ENCODE results near the gene NME9.
"Not testable (repeated sequence)": the region's sequence is repeated elsewhere in the genome, so short reads cannot be mapped to it uniquely, and the experiment has no call there.

Gene NME9, protein sequence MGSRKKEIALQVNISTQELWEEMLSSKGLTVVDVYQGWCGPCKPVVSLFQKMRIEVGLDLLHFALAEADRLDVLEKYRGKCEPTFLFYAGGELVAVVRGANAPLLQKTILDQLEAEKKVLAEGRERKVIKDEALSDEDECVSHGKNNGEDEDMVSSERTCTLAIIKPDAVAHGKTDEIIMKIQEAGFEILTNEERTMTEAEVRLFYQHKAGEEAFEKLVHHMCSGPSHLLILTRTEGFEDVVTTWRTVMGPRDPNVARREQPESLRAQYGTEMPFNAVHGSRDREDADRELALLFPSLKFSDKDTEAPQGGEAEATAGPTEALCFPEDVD

DNA sequence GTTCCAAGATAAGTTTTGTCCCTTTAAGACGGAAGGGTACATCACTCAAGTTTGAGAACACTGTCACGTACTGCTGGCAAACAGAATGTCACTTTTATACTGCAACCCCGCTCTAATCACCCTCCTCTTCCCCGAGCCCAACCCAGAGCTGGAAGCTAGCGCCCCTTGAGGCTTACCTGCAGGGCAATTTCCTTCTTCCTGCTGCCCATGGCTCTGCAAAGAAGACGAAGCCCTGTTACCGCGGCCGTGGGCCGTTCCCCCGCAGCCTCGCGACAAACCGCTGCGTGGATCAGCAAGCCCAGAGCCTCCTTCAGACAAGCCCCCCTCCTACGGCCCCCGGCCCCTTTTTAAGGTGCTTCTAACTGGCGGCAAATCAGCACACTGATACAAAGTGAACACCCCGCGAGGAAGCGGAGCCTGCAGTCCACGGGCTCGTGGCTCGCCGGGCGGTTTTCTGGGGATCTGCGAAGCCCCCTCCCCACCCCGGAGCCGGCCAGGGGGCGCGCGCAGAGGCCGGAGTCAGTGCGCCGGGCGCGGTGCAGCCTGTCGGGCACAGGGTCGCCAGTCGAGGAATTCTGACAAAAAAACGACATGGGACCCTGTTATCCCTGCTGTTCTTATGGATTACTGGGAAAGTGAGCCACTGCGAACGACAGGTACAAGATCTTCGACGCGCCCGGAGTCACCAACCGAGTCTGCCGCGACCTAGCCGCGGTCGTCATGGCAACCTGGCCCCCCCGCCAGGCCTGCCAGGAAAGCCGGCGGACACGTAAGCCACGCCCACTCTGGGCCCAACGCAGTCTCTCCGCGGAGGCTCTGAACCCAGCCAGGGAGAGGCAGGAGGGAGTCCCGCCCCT is at the start of gene NME9:
NME9 (minus strand) TSS at position 725 of the 857 bp plus-strand sequence; CDS start at position 209, 516 bp downstream.
- DNase-seq (ENCODE audit: low read depth in 2 of 3, low spot score in 1 of 3) = peak; percentile 74 to 82 (median 78)

DNA sequence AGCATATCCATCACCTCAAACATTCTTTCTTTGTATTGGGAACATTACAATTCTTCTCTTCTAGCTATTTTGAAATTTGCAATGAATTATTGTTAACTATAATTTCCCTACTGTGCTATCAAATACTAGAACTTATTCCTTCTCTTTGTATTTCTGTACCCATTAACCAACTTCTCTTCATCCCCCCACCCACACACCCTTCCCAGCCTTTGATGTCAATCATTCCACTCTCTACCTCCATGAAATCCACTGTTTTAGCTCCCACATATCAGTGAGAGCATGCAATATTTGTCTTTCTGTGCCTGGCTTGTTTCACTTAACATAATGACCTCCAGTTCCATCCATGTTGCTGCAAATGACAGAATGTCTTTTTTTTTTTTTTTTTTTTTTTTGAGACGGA is 49.3 kb upstream of the NME9 start:
- no peak for DNase-seq (ENCODE audit: low read depth in 2 of 3, low spot score in 1 of 3)

DNA sequence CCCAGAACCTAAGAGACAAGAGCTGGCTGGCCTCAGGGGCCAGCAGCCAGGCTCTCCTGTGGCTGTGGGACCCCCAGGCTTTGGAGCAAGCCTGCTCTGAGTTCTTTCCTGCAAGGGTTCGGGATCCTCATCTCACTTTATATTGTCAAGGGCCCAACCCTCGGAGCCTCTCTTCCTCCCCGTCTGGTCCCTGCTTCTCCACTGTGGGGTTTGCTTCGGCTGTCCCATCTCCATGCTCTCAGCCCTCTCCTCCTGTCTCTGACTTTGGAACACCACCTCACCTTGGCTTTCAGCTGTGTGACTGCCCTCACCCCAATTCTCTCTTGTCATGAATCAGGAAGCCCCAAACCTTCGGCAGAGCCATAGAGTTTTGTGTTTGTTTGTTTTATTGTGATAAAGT is 48.7 kb upstream of the NME9 start:
- DNase-seq (ENCODE audit: low read depth in 2 of 3, low spot score in 1 of 3) = no peak

DNA sequence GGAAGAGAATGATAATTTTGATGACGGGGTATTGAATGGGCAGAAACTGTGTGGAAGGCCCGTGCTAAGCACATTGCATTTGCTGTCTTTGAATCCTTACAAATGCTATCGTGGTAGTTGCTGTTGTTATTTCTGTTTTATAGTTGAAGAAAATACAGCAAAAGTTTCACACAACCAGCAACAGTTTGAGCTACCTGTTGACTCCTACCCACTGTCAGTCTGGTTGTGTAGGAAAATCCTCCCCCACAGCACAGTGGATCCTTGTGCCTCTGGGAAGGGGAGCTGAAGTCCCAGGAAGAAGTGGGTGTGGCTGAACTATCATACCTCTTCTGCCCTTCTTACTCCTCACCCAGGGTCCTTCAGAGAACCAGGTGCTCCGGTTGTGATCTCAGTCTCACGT is 48.2 kb upstream of the NME9 start:
- no peak for DNase-seq (ENCODE audit: low read depth in 2 of 3, low spot score in 1 of 3)

DNA sequence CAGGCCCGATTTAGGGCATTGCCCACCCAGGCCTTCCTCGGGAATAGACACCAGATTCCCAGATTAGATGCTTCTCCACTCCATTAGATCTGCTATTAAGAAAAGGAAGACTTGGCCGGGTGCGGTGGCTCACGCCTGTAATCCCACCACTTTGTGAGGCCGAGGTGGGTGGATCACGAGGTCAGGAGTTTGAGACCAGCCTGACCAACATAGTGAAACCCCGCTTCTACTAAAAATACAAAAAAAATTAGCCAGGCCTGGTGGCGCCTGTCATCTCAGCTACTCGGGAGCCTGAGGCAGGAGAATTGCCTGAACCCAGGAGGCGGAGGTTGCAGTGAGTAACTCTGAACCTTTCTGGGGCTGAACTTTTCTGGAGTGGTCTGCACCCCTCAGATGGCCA is 47.6 kb upstream of the NME9 start:
- DNase-seq (ENCODE audit: low read depth in 2 of 3, low spot score in 1 of 3) = not testable (repeated sequence)

DNA sequence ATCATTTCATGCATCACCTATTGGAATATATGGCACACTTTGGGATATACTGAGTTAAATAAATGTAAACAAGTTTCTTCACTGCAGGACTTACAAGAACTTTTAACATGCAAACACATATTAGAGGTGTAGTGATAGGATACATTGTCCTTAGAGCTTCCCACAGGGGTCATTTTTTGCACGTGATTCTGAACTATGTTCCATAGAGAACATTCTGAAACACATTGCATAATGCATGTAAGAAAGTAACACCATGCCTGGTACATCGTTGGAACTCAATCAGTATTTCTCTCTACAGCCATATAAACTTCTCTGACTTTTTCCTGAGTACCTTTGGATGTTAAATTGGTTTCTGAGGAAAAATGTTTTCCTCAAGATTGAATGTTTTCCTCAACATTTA is 47.0 kb upstream of the NME9 start:
- no peak for DNase-seq (ENCODE audit: low read depth in 2 of 3, low spot score in 1 of 3)

DNA sequence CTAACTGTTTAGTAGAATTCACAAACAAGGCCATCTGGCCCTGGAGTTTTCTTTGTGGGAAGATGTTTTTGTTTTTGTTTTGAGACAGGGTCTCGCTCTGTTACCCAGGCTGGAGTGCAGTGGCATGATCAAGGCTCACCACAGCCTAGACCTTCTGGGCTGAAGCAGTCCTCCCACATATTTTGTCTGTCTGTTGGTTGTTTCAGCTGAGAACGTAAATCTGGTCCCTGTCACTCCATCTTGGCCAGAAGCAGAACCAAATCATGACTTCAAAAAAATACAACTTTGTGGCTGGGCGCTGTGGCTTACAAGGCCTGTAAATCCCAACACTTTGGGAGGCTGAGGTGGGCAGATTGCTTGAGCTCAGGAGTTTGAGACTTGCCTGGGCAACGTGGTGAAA is 45.8 kb upstream of the NME9 start:
- DNase-seq (ENCODE audit: low read depth in 2 of 3, low spot score in 1 of 3) = no peak

DNA sequence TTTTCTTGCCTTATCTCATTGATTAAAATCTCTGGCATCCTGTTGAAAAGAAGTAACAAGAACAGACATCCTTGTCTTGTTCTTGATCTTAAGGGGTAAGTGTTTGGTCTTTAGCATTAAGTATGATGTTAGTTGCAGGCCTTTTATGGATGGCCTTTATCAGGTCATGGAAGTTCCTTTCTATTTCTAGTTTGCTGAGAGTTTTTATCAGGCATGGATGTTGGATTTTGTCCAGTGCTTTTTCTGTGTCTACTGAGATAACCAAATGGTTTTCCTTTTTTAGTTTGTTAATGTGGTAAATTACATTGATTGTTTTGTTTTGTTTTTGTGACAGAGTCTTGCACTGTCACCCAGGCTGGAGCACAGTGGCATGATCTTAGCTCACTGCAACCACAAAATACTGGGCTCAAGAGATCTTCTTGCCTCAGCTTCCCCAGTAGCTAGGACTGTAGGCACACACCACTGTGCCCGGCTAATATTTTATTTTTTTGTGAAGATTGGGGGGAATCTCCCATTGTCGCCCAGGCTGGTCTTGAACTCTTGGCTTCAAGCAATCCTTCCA is 45.0 kb upstream of the NME9 start:
- DNase-seq (ENCODE audit: low read depth in 2 of 3, low spot score in 1 of 3) = no peak

DNA sequence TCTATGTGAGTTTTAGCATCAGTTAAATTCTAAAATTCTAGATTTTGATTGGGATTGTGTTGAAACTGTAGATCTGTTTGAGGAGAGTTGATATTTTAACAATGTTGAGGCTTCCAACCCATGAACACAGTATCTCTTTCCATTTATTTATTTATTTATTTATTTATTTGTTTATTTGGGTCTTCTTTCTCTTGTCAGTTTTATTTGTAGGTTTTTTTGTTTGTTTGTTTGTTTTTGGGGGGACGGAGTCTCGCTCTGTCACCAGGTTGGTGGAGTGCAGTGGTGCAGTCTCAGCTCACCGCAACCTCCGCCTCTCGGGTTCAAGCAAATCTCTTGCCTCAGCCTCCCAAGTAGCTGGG is 44.1 kb upstream of the NME9 start:
- no peak for DNase-seq (ENCODE audit: low read depth in 2 of 3, low spot score in 1 of 3)

DNA sequence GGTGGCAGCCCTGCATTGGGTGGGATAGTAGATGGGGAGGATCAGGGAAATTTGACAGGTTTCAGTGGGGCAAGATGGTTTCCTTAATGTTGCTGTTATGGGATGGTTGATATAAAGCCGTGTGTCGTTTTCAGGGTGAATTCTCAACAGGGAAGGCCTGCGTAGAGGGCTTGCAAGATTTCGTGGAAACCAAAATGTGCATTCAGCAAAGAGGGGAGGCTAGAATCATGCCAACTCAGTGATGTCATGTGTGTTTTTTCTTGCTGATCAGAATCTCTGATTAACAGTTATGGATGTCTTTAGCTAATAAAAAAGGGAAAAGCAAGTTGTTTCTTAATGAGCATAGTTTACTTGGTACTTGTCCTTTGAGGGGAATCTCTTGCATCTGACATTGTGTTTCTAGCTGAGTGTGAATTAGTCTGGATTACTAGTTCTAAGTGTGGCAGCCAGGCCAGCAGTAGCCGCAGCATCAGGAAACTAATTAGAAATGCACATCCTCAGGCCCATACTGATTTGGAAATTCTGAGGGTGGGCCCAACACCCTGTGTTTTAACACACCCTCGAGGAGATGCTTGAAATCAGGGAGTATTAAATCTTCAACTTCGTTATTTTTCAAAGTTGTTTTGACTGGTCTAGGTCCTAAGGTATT is 43.6 kb upstream of the NME9 start:
- DNase-seq (ENCODE audit: low read depth in 2 of 3, low spot score in 1 of 3) = no peak

DNA sequence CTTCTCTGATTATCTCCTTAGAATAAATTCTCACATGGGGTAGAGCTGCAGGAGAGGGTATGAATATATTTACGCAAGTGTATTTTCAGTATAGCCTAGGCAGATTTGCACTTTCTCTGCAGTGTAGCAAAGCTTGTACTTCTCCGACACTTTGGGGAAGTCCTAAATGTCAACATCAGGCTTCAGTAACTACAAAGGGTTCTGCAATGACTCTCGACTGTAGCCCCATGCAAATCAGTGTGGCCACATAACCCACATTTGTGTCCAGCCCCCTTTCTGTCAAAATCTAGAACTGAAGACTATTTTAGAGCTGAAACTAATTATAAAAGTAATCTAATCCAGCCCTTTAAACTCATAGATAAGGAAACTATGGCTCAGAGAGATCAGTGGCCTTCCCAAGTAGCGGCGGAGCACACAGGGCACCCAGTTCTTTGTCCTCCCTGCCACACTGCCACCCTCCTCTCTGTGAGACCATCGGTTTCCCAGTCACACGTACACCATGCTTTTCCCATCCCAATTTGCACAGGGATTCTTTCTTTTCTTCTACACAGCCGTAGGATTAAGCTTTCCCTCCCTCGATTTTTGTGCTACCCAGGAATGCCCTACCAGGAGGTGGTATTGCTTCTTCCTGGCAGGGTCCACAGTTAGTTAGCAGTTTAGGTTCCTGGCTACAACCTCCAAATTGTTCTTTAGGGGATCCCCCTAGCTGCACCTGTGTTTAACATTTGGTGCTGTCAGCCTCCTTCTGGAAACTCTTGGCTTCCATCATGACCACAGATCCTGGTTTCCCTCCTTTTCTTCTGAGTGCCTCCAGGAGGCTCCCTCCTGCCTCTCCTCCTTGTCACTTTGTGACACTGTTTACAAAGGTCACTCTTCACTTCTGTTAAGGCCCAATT is 41.7 kb upstream of the NME9 start:
- no peak for DNase-seq (ENCODE audit: low read depth in 2 of 3, low spot score in 1 of 3)

DNA sequence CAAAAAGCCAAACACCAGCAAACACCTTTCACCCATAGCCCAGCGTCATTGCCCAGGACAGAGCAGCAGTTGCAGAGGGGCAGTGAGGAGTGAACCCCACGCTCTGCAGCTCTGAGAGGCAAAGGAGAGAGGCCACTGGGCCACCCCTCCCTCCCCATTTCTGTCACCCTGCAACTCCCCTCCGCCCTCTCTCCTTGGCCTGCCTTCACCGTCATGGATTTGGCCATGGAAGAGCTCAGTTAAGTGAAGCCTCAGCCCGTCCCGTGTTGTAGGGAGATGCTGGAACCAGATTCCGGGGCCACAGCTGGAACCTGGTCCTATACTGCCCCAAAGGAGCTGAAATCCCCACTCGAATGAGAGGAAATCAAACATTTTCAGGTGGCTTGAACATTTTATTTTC is 40.7 kb upstream of the NME9 start:
- no peak for DNase-seq (ENCODE audit: low read depth in 2 of 3, low spot score in 1 of 3)

DNA sequence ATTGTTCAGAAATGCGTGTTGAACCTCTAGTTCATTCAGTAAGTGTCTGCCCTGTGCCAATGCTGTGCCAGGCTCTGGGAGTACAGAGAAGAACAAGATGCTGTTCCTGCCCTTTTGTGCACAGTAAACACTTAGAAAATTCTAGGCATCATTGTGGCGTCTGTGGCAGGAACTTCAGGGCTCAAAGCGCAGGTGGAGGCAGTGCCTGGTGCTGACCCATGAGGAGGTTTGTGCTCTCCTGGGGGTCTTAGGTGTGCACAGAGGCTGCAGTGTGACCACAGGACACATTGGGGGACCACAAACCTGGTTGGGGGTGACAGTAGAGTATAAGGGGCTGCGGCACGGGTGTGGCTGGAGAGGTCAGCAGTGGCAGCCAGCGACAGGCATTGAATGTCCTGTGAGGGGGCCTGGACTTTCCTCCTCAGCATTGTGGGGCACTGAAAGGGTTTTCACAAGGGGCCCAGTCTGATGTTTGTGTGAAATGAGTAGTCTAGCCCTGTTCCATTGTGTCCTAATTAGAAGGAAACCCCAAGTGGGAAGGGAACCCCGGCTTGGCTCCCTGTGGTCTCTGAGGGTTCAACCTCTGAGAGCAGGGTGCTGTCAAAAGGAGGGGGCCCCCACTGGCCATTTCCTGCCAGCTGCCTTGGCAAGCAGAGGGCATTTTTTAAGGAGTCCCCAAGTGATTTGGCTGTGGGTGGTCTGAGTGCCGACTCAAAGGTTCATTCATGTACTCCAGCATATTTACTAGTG is 39.7 kb upstream of the NME9 start:
- no peak for DNase-seq (ENCODE audit: low read depth in 2 of 3, low spot score in 1 of 3)

DNA sequence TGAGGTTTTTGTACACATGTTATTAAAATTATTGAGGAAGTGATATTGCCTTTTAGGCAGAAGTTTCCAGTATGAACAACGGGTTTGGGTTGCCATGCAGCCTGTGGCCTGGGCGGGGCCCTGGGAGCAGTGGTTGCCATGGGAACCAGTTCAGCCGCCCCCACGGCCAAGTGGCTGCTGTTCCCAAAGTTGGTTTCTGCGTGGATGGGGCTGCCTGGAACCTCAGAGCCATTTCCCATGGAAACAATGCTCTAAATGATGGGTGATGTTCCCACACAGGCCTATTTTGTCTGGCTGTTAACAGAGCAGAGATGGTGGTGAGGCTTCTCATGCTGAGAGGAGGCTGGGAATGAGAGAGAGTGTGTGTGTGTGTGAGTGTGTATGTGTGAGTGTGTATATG is 38.3 kb upstream of the NME9 start:
- no peak for DNase-seq (ENCODE audit: low read depth in 2 of 3, low spot score in 1 of 3)

DNA sequence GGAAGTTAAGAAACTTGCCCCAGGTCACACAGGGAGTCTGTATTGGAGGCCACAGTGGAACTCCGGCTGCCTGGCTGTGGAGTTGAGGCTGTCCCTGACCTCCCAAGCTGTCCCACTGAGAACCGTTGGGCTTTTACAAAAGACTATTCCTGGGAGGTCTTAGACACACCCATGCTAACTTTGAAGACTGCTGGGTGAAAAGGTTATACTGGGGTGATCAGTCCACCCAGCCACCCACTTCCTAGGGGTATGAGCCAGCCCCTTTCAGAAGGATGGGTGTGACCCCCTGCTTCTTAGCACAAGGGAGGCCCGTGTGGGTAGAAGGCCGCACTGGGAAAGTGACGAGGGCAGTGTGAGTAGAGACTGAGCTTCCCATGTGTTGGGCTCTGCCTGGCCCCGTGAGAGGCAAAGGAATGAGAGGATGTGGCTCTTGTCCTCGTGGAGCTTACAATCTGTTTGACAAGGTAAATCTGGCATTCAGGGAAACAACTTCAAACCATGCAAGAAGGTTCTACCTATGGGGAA is 37.7 kb upstream of the NME9 start:
- DNase-seq (ENCODE audit: low read depth in 2 of 3, low spot score in 1 of 3) = no peak

DNA sequence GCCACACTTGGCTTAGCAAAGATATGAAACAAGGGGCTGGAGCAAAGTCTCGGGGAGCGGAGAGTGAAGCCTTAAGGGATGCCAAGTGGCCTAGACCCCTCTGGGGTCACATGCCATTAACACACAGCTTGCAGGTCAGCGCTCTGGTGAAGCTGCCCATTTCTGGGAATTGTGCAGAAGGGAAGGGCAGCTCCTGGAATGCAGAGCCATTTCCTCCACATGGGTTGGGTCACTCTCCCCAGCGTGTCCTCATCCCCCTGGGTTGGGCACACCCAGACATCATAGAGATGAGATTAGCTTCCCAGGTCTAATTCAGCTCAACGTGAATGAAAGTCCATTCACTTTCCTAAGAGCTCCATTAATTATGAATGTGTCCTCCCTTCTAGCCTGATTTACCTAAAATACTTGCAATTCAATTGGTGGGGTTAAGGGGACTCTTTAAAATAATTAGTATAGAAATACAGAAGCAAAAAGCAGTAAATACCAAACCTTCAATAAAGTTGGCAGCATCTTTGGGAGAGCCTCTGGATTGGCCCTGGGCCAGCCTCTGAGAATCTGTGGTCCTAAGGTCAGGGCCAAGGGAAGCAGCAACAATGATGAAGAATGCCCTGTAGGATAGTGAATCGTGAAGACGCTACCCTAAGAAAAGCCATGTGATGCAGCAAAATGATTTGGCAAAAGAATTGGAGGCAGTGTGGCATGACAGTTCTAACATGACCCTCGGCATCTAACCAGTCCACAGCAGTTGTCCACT is 36.5 kb upstream of the NME9 start:
- DNase-seq (ENCODE audit: low read depth in 2 of 3, low spot score in 1 of 3) = no peak

DNA sequence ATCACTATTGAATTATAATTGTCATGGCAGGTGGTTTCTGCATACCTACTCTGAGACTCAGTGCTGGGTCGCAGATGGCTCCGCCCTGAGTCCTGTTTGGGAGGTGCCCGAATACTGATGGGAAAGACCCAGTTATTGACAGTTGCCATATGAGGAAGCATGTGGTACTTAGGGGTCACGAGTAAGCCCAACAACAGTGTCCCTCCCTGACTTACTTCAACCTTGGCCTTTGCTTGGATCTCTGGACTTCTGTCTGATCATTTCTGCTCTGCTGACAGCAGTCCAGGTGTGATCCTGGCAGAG is 35.6 kb upstream of the NME9 start:
- no peak for DNase-seq (ENCODE audit: low read depth in 2 of 3, low spot score in 1 of 3)

DNA sequence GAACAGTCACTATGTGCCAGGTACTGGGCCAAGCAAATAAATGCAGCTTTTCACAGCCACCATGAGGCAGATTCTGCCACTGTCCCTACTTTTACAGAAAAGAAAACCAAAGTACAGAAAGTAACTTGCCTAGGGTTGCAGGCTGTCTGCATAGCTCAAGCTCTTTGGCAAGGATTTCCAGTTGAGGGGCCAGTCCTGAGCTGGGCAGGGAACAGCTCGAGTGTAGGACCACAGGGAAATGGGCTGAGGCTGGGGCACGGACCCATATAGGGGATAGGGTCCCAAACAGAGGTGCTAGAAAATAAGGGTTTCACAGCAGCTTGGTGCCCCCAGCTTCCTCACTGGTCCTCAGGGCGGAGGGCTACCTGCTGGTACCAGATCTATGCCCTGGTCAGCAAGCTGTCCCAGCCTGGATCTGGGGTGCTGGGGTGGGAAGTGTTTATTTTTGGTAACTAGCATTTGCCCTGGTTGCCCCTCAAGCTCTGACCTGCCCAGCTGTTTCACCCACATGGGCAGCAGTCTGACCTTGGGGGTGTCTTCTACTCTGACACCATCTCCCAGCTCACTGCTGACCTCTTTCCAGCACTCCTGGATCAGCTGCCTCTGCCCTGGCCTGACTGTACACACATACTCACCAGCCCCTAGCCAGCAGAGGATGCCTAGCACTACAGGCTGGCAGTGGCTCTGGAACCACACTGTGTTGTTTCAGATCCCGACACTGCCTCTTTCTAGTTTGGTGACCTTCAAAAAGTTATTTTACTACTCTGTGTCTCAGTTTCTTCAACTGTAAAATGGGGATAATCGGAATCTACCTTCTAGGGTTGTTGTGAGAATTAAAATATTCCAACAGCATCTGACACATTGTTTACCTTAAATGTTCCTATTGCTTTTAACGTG is 35.0 kb upstream of the NME9 start:
- no peak for DNase-seq (ENCODE audit: low read depth in 2 of 3, low spot score in 1 of 3)
